Karpas-422 (cell line): ENCODE results near the gene STKLD1. TPM values are rescaled to one million over a fixed set of nuclear protein-coding genes. Genes with fewer than 3 reads are reported as not detected.

ENCODE experiments used
- DNase-seq: peaks from one replicate; pipeline ENCODE4 v3.0.0-alpha.2; 2015
- H2AFZ ChIP-seq: fragments of 200-600 bp; sonication (generic); 2 replicates; pipeline ENCODE4 v1.6.1; 2014; ENCODE audit warnings: antibody characterized with exemption, low read length, mixed read lengths
- H3K27ac ChIP-seq: fragments of 200-600 bp; sonication (generic); 2 replicates; pipeline ENCODE4 v1.5.1; 2014; ENCODE audit warnings: mild to moderate bottlenecking, low read length, moderate library complexity
- H3K27me3 ChIP-seq: fragments of 200-600 bp; sonication (generic); 2 replicates; pipeline ENCODE4 v1.6.1; 2014; ENCODE audit warnings: low read length, mixed read lengths
- H3K36me3 ChIP-seq: fragments of 200-600 bp; sonication (generic); 2 replicates; pipeline ENCODE4 v1.6.1; 2014; ENCODE audit warnings: low read length, mixed read lengths; ENCODE audit not compliant: insufficient read depth
- H3K4me1 ChIP-seq: fragments of 200-600 bp; sonication (generic); 2 replicates; pipeline ENCODE4 v1.6.1; 2014; ENCODE audit warnings: mild to moderate bottlenecking, low read length, mixed read lengths
- H3K4me2 ChIP-seq: fragments of 200-600 bp; sonication (generic); 2 replicates; pipeline ENCODE4 v1.6.1; 2014; ENCODE audit warnings: low read length, low read depth, mild to moderate bottlenecking; ENCODE audit not compliant: poor library complexity, severe bottlenecking
- H3K4me3 ChIP-seq: fragments of 200-600 bp; sonication (generic); 2 replicates; pipeline ENCODE4 v1.5.1; 2014; ENCODE audit warnings: mild to moderate bottlenecking, antibody characterized with exemption, low read length, mixed read lengths
- H3K79me2 ChIP-seq: fragments of 200-600 bp; sonication (generic); 2 replicates; pipeline ENCODE4 v1.6.1; 2014; ENCODE audit warnings: mild to moderate bottlenecking, low read length, mixed read lengths
- H3K9ac ChIP-seq: fragments of 200-600 bp; sonication (generic); 2 replicates; pipeline ENCODE4 v1.6.0; 2014; ENCODE audit warnings: low read length
- H3K9me2 ChIP-seq: fragments of 200-600 bp; sonication (generic), shearing (Covaris generic); replicated peaks from 2 replicates; pipeline ENCODE4 v1.6.0; 2014; ENCODE audit warnings: mild to moderate bottlenecking, low read length, moderate library complexity; ENCODE audit not compliant: insufficient read depth
- H3K9me3 ChIP-seq: fragments of 300-700, 200-600 bp; sonication (generic); 2 replicates; pipeline ENCODE4 v1.6.1; 2014; ENCODE audit warnings: low read length, mixed read lengths
- H4K20me1 ChIP-seq: fragments of 200-600 bp; sonication (generic); 2 replicates; pipeline ENCODE4 v1.6.1; 2014; ENCODE audit warnings: mild to moderate bottlenecking, antibody characterized with exemption, low read length, low read depth; ENCODE audit not compliant: insufficient read depth
- total RNA-seq: library from RNA; depleted of rRNA; stranded (reverse); fragments of >200 nt; shearing (Covaris generic); gene quantifications from 2 replicates; pipeline ENCODE4 v1.2.3, GENCODE V29; 2014; ENCODE audit warnings: low replicate concordance

Gene STKLD1
- total RNA-seq, 1 experiment from 2014 or later = 0.93 TPM

DNA sequence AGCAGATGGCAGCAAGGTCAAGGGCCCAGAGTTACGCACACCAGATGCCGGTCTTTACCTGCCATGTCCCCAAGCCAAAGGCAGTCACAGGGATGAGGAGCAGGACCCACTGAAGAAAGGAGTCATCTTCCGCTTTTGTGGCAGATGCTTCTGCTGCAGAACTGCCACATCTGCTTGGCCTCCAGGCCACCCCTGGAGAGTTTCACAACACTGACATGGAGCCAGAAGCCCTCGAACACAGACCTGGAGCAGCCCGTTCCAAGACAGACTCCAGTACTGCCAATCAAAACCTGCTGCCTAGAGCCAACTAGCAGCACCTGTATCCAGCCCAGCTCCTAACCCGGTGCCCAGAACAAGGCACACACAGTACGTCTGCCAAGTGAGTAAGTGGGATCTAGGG is 21.4 kb upstream of the STKLD1 start:
- no peaks in the 10 kb centered on the region for H3K9me3 ChIP-seq
- peak overlapping the region; percentile 90 for H3K4me2 ChIP-seq
- H3K27ac ChIP-seq = no peak overlapping the region
- H3K36me3 ChIP-seq = peaks cover 25% of the 10 kb centered on the region
- H3K9ac ChIP-seq = peak overlapping the region; percentile 89
- H3K4me3 ChIP-seq = peak overlapping the region; percentile 93; the same call in 1 of the 2 replicates
- H4K20me1 ChIP-seq = peaks cover 8% of the 10 kb centered on the region
- no peaks in the 10 kb centered on the region for H3K27me3 ChIP-seq
- H3K4me1 ChIP-seq = peaks cover 56% of the 10 kb centered on the region
- no peaks in the 10 kb centered on the region for H3K9me2 ChIP-seq
- H3K79me2 ChIP-seq = peaks cover 26% of the 10 kb centered on the region
- H2AFZ ChIP-seq = no peak overlapping the region
- DNase-seq = no peak

- Histone ChIP-seq H3K27me3 (no peaks in the 10 kb centered on the region), H3K27ac (no peak overlapping the region), H4K20me1 (0 out of 2 replicates have a peak, but pooled peaks cover 3% of the 10 kb centered on the region), H3K9me2 (no peaks in the 10 kb centered on the region), H3K4me3 (peak overlapping the region; percentile 93), H3K9me3 (no peaks in the 10 kb centered on the region), H2AFZ (no peak overlapping the region), H3K36me3 (peaks cover 16% of the 10 kb centered on the region), H3K9ac (peak overlapping the region; percentile 89), H3K4me1 (peaks cover 44% of the 10 kb centered on the region), H3K4me2 (peak overlapping the region; percentile 90), H3K79me2 (peaks cover 20% of the 10 kb centered on the region)
- peak; percentile 55 for DNase-seq
These were observed 20.2 kb upstream of the STKLD1 start for GRCh38 chr9:133355881-133356357.

DNA sequence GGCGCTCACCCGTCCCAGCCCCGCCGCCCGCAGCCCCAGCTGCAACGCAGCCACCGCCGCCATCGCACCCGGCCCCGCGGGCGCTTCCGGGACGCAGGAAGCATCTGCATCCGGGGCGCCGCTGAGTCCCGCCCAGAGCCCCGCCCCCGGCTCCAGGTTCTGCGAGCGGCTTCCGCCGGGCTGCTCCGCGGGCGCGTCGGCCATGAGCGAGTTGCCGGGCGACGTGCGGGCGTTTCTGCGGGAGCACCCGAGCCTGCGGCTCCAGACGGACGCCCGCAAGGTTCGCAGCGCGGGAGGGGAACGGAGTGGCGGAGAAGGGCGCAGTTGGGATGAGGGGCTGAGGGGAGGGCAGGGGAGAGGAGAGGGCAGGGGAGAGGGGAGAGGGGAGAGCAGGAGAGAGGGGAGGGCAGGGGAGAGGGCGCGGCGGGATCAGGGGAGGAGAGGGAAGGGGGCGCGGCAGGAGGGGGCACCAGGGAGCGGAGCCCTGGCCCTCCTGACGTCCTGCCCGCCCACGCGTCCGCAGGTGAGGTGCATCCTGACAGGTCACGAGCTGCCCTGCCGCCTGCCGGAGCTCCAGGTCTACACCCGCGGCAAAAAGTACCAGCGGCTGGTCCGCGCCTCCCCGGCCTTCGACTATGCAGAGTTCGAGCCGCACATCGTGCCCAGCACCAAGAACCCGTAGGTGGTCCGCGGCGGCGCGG is 19.6 kb upstream of the STKLD1 start, which contains the start of the genes SURF1 and SURF2:
TSS of gene SURF1 (minus strand) at position 97 of the 701 bp plus-strand sequence. CDS start at position 63, 34 bp downstream.
TSS of gene SURF2 (plus strand) at position 160 of the 701 bp plus-strand sequence. CDS start at position 203, 43 bp downstream.
- H4K20me1 ChIP-seq = 0 out of 2 replicates have a peak, but pooled peaks cover 3% of the 10 kb centered on the region
- no peaks in the 10 kb centered on the region for H3K27me3 ChIP-seq
- H3K9me2 ChIP-seq = no peaks in the 10 kb centered on the region
- H3K36me3 ChIP-seq = peaks cover 12% of the 10 kb centered on the region
- peak within 1 kb of the TSS; percentile 39; the same call in 1 of the 2 replicates for H2AFZ ChIP-seq
- peaks cover 42% of the 10 kb centered on the region for H3K4me1 ChIP-seq
- no peaks in the 10 kb centered on the region for H3K9me3 ChIP-seq
- peak within 1 kb of the TSS; percentile 90 for H3K4me2 ChIP-seq
- H3K27ac ChIP-seq = no peak within 1 kb of the TSS
- peaks cover 20% of the 10 kb centered on the region for H3K79me2 ChIP-seq
- DNase-seq = peak; percentile 96
- peak within 1 kb of the TSS; percentile 89 for H3K9ac ChIP-seq
- peak within 1 kb of the TSS; percentile 93 for H3K4me3 ChIP-seq

DNA sequence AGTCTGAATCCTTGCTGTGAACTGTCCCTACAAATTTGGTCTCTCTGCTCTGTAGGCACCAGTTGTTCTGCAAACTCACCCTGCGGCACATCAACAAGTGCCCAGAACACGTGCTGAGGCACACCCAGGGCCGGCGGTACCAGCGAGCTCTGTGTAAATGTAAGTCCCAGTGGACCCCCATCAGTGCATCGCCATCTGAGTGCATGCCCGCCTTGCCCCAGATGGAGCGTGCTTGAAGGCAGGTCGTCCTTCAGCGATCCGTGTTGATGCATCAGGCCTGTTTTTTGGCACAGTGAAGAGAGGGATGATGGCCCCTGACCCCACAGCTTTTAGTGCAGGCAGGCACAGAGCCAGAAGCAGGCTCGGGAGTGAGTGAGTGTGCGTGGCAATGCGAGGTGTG is 18.5 kb upstream of the STKLD1 start:
- H3K79me2 ChIP-seq = peaks cover 20% of the 10 kb centered on the region

DNA sequence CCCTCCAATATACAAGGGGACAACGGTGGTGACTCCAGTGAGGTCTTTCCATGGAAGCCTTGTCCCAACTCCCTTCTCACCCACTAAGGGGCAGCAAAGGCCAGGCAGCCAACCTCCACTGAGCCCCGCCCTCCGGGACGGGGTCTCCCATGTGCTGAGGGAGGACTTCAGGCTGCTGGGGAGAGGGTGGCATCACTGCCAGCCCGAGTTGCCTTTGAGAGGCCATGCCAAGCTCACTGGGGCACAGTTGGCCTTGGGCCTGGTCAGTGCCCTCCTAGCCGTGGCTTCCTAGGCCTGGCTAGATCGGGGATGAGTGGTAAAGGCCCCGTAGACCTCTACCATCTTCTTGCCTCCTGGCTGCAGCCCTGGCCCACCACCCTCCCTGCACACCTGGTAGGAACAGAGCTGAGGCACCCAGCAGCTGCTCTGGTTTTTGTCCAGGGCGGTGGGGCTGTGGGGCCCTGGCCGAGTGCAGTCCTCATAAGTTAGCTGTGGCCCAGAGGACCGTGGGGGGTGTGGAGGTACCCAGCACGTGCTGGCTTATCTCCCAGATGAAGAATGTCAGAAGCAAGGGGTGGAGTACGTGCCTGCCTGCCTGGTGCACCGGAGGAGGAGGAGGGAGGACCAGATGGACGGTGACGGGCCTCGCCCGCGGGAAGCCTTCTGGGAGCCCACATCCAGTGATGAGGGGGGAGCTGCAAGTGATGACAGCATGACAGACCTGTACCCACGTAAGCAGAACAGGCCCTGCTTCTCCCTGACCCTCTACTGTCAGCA is 16.6 kb upstream of the STKLD1 start:
- DNase-seq = no peak
- Histone ChIP-seq H3K9me2 (no peaks in the 10 kb centered on the region), H3K27me3 (no peaks in the 10 kb centered on the region), H4K20me1 (0 out of 2 replicates have a peak, but pooled peaks cover 2% of the 10 kb centered on the region), H3K4me1 (peaks cover 25% of the 10 kb centered on the region), H3K4me2 (no peak overlapping the region), H3K9me3 (no peaks in the 10 kb centered on the region), H3K27ac (no peak overlapping the region), H3K4me3 (no peak overlapping the region), H3K36me3 (peaks cover 19% of the 10 kb centered on the region; the same call in 1 of the 2 replicates), H2AFZ (no peak overlapping the region), H3K9ac (no peak overlapping the region), H3K79me2 (peaks cover 20% of the 10 kb centered on the region)

More for the DNA sequence above, 18.5 kb upstream of the STKLD1 start:
- H3K4me3 ChIP-seq = peak overlapping the region; percentile 93
- peak overlapping the region; percentile 82 for H3K4me2 ChIP-seq
- peaks cover 10% of the 10 kb centered on the region; the same call in 1 of the 2 replicates for H3K36me3 ChIP-seq
- no peak for DNase-seq
- H3K27ac ChIP-seq = no peak overlapping the region
- H3K27me3 ChIP-seq = no peaks in the 10 kb centered on the region
- H4K20me1 ChIP-seq = 0 out of 2 replicates have a peak, but pooled peaks cover under 1% of the 10 kb centered on the region
- H2AFZ ChIP-seq = no peak overlapping the region
- H3K9ac ChIP-seq = peak overlapping the region; percentile 87
- peaks cover 40% of the 10 kb centered on the region for H3K4me1 ChIP-seq
- no peaks in the 10 kb centered on the region for H3K9me2 ChIP-seq
- H3K9me3 ChIP-seq = no peaks in the 10 kb centered on the region

- no peaks in the 10 kb centered on the region for H3K9me3 ChIP-seq
- H3K36me3 ChIP-seq = peaks cover 20% of the 10 kb centered on the region; the same call in 1 of the 2 replicates
- no peak overlapping the region for H2AFZ ChIP-seq
- H3K27ac ChIP-seq = no peak overlapping the region
- no peak for DNase-seq
- H3K79me2 ChIP-seq = peaks cover 20% of the 10 kb centered on the region
- H3K9me2 ChIP-seq = no peaks in the 10 kb centered on the region
- H3K4me1 ChIP-seq = peaks cover 14% of the 10 kb centered on the region
- H3K4me2 ChIP-seq = no peak overlapping the region
- H3K4me3 ChIP-seq = no peak overlapping the region
- H4K20me1 ChIP-seq = 0 out of 2 replicates have a peak, but pooled peaks cover 2% of the 10 kb centered on the region
- H3K9ac ChIP-seq = no peak overlapping the region
- no peaks in the 10 kb centered on the region for H3K27me3 ChIP-seq
These were observed 15.5 kb upstream of the STKLD1 start for GRCh38 chr9:133360400-133361393.

GRCh38 chr9:133361507-133362092 is 14.6 kb upstream of the STKLD1 start:
- Histone ChIP-seq H3K9me2 (no peaks in the 10 kb centered on the region), H3K9me3 (no peaks in the 10 kb centered on the region), H3K27me3 (no peaks in the 10 kb centered on the region), H3K9ac (no peak overlapping the region), H3K79me2 (peaks cover 16% of the 10 kb centered on the region), H3K4me3 (no peak overlapping the region), H3K4me2 (no peak overlapping the region), H3K27ac (no peak overlapping the region), H4K20me1 (0 out of 2 replicates have a peak, but pooled peaks cover 2% of the 10 kb centered on the region), H3K36me3 (peaks cover 22% of the 10 kb centered on the region; the same call in 1 of the 2 replicates), H3K4me1 (peaks cover 14% of the 10 kb centered on the region), H2AFZ (no peak overlapping the region)
- DNase-seq = no peak
